Chondrocyte (in vitro differentiated cells): ENCODE data around the gene POLD4. TPM values are rescaled to one million over a fixed set of nuclear protein-coding genes. Genes with fewer than 3 reads are reported as not detected.

Experiments used
- DNase-seq: peaks from one replicate; pipeline ENCODE4 v3.0.0; 2021; ENCODE audit warnings: mixed read lengths, low spot score
- H3K27ac Mint-ChIP-seq: one replicate; pipeline ENCODE4 v1.8.0; 2021; ENCODE audit warnings: mild to moderate bottlenecking, moderate library complexity, mixed read lengths; ENCODE audit not compliant: unreplicated experiment
- H3K27me3 Mint-ChIP-seq: 2 replicates; pipeline ENCODE4 v1.8.0; 2021; ENCODE audit warnings: low read depth, mixed read lengths
- H3K36me3 Mint-ChIP-seq: 2 replicates; pipeline ENCODE4 v1.8.0; 2021; ENCODE audit warnings: low read depth, mixed read lengths
- H3K4me1 Mint-ChIP-seq: 2 replicates; pipeline ENCODE4 v1.8.0; 2021; ENCODE audit warnings: low read depth, mild to moderate bottlenecking, mixed read lengths
- H3K4me3 Mint-ChIP-seq: one replicate; pipeline ENCODE4 v1.8.0; 2021; ENCODE audit warnings: mild to moderate bottlenecking, moderate library complexity, mixed read lengths; ENCODE audit not compliant: unreplicated experiment
- H3K9me3 Mint-ChIP-seq: 2 replicates; pipeline ENCODE4 v1.8.0; 2021; ENCODE audit warnings: low read depth, mixed read lengths
- total RNA-seq: library from RNA; stranded (reverse); gene quantifications from 3 replicates; pipeline ENCODE4 v1.2.1, GENCODE V29; 2021
- TF ChIP-seq, protein P1 (sequence below): fragments of 200-600 bp; sonication (generic); IDR thresholded peaks from 2 replicates; pipeline ENCODE4 v1.5.0; 2021; ENCODE audit warnings: antibody characterized with exemption, mild to moderate bottlenecking, moderate library complexity

The POLD4 gene
- total RNA-seq, 1 donor from 2014 or later: 67.7 TPM

DNA sequence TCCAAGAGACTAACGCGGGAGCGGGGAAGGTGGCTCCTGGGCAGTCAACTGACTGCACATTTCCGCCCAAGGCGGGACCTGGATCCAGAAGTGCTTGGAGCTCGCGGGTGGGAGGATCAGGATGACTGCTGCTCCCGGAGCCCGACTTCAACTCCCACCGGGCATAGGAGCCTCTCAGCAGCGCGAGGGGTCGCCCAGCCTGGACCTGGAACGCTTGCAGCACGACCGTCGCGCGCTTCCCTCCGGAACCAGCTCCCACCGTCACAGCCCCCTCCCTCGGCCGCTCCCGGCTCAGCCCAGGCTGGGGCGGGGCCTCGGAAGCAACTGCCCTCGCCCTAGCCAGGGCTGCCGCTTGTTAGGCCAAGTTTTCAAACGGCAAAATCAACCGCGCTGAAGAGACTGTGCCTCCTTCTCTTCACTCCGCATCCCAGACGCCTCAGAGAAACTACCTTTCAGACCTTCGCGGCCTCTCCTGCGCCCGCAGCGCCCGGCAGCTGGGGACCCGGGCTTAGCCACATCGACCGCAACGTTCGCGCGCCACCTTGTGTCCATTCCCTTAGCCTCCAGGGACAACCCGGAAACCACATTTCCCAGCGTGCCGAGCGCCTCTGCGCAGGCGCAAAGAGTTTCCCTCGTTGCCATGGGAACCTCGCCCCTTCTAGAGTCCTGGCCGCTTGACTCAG lies 36.0 kb downstream of the POLD4 start:
- H3K27ac Mint-ChIP-seq: peak overlapping the region; percentile 99
- TF ChIP-seq, protein P1, sequence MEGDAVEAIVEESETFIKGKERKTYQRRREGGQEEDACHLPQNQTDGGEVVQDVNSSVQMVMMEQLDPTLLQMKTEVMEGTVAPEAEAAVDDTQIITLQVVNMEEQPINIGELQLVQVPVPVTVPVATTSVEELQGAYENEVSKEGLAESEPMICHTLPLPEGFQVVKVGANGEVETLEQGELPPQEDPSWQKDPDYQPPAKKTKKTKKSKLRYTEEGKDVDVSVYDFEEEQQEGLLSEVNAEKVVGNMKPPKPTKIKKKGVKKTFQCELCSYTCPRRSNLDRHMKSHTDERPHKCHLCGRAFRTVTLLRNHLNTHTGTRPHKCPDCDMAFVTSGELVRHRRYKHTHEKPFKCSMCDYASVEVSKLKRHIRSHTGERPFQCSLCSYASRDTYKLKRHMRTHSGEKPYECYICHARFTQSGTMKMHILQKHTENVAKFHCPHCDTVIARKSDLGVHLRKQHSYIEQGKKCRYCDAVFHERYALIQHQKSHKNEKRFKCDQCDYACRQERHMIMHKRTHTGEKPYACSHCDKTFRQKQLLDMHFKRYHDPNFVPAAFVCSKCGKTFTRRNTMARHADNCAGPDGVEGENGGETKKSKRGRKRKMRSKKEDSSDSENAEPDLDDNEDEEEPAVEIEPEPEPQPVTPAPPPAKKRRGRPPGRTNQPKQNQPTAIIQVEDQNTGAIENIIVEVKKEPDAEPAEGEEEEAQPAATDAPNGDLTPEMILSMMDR: peak; percentile 98
- DNase-seq: peak; percentile 96
- H3K4me3 Mint-ChIP-seq: peak overlapping the region; percentile 97
- no peaks in the 10 kb centered on the region for H3K9me3 Mint-ChIP-seq
- no peaks in the 10 kb centered on the region for H3K36me3 Mint-ChIP-seq
- H3K4me1 Mint-ChIP-seq: peaks cover 12% of the 10 kb centered on the region
- no peaks in the 10 kb centered on the region for H3K27me3 Mint-ChIP-seq

DNA sequence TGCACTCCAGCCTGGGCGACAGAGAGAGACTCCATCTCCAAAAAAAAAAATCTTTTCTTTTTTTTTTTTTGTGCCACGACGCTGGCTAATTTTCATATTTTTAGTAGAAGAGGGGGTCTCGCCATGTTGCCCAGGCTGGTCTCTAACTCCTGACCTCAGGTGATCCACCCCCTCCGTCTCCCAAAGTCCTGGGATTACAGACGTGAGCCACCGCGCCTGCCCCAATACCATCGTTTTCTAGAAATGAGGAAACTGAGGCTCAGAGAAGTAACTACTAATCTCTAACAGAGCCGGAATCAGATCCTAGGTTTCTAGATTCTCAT lies 36.5 kb downstream of the POLD4 start:
- TF ChIP-seq, protein P1: no peak
- H3K27me3 Mint-ChIP-seq: no peaks in the 10 kb centered on the region
- H3K36me3 Mint-ChIP-seq: no peaks in the 10 kb centered on the region
- peak overlapping the region; percentile 97 for H3K4me3 Mint-ChIP-seq
- DNase-seq: no peak
- H3K4me1 Mint-ChIP-seq: peaks cover 12% of the 10 kb centered on the region
- H3K9me3 Mint-ChIP-seq: no peaks in the 10 kb centered on the region
- peak overlapping the region; percentile 99 for H3K27ac Mint-ChIP-seq

DNA sequence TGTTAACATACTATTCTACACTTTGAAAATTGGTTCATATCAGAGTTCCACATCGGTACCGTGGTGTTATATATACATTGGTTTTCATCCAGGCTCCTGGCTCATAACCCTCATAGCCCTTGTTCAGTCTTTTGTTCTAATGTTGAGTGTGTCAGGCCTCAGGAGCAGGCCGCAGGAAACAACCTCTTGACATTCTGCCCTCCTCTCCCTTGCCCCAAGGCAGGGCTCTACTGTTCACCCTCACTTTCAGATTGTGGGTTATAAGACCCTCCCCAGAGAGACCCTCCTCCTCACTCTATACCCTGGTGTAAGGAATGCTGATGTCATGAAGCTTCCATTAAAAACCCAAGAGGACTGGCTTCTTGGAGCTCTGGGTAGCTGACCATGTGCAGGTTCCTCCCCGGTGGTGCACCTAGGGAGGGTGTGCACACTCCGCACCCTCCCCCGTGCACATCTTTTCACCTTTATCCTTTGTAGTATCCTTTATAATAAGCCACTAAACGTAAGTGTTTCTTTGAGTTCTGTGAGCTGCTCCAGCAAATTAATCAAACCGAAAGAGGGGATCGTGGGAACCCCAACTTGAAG lies 37.9 kb downstream of the POLD4 start:
- Mint-ChIP-seq H3K4me3 (peak overlapping the region; percentile 30), H3K27ac (no peak overlapping the region)
- DNase-seq: no peak

DNA sequence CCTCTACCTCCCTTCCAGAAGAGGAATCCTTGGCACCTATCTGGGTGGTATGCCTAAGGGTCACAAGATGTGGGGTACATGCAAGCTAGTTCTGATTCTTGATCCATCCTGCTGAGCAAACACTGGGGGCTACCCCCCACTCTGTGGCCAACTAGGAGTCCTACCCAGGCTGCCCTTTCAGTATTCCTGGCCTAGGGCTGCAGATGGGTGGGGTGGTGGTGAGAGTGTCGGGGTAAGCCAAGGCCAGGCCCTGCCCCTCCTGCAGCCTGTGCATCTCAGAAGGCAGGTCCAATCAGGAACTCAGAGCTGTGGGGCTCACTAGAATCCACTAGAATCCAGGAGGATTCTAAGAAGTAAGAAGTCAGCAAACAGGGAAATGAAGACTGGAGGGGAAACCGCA lies 39.1 kb downstream of the POLD4 start:
- H3K9me3 Mint-ChIP-seq: no peaks in the 10 kb centered on the region
- TF ChIP-seq, protein P1: no peak
- no peak overlapping the region for H3K4me3 Mint-ChIP-seq
- no peaks in the 10 kb centered on the region for H3K27me3 Mint-ChIP-seq
- peaks cover 4% of the 10 kb centered on the region for H3K36me3 Mint-ChIP-seq
- H3K27ac Mint-ChIP-seq: no peak overlapping the region
- H3K4me1 Mint-ChIP-seq: peaks cover 12% of the 10 kb centered on the region
- no peak for DNase-seq

More for the DNA sequence above, 37.9 kb downstream of the POLD4 start:
- Mint-ChIP-seq H3K27me3 (no peaks in the 10 kb centered on the region), H3K36me3 (no peaks in the 10 kb centered on the region), H3K9me3 (no peaks in the 10 kb centered on the region), H3K4me1 (peaks cover 12% of the 10 kb centered on the region)
- TF ChIP-seq, protein P1: no peak

DNA sequence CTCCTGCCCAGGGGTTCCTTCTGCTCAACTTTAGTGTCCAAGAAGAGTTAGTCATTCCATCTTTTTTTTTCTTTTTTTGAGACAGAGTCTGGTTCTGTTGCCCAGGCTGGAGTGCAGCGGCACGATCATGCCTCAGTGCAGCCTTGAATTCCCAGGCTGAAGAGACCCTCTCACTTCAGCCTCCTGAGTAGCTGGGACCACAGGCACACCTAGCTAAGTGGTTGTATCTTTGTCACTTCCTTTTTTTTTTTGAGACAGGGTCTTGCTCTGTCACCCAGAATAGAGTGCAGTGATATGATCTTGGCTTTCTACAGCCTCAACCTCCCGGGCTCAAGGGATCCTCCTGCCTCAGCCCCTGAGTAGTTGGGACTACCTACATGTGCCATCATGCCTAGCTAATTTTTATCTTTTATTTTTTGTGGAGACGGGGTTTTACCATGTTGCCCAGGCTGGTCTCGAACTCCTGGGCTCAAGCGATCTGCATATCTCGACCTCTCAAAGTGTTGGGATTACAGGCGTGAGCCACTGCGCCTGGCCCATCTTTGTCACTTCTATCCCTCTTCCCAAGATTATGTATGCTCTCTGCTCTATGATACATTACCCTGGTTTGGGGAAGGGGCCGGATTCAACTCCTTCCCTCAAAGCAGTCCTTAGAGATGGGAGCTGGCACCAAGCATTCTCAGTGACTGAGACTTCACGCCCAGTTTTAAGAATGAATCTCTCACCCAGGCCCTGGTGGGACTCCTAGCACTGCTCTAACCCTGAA lies 40.0 kb downstream of the POLD4 start:
- H3K27me3 Mint-ChIP-seq: no peaks in the 10 kb centered on the region
- H3K4me3 Mint-ChIP-seq: no peak overlapping the region
- peaks cover 4% of the 10 kb centered on the region for H3K36me3 Mint-ChIP-seq
- peaks cover 7% of the 10 kb centered on the region for H3K4me1 Mint-ChIP-seq
- no peaks in the 10 kb centered on the region for H3K9me3 Mint-ChIP-seq
- peak overlapping the region; percentile 32 for H3K27ac Mint-ChIP-seq
- DNase-seq: no peak
- TF ChIP-seq, protein P1: no peak
